HEK293T (cell line): Measurements from ENCODE around the gene TRERF1.

Source experiments
- ARNT ChIP-seq: fragments of 450-650 bp; IDR thresholded peaks from 2 replicates; pipeline ENCODE4 v1.6.1; 2017; ENCODE audit warnings: mild to moderate bottlenecking
- BHLHE40 ChIP-seq: fragments of 450-650 bp; IDR thresholded peaks from 2 replicates; pipeline ENCODE4 v1.6.1; 2016; ENCODE audit warnings: mild to moderate bottlenecking, moderate library complexity, borderline replicate concordance
- FOXA1 ChIP-seq: fragments of 450-650 bp; IDR thresholded peaks from 2 replicates; pipeline ENCODE4 v1.6.1; 2016; ENCODE audit warnings: mild to moderate bottlenecking
- FOXK2 ChIP-seq: fragments of 450-650 bp; IDR thresholded peaks from 2 replicates; pipeline ENCODE4 v1.6.1; 2016; ENCODE audit warnings: mild to moderate bottlenecking
- FOXM1 ChIP-seq: fragments of 450-650 bp; IDR thresholded peaks from 2 replicates; pipeline ENCODE4 v1.6.1; 2017; ENCODE audit warnings: mild to moderate bottlenecking, borderline replicate concordance
- LEF1 ChIP-seq: fragments of 450-650 bp; IDR thresholded peaks from 2 replicates; pipeline ENCODE4 v1.6.1; 2017; ENCODE audit warnings: mild to moderate bottlenecking, borderline replicate concordance
- NFRKB ChIP-seq: fragments of 450-650 bp; IDR thresholded peaks from 2 replicates; pipeline ENCODE4 v1.6.1; 2016; ENCODE audit warnings: mild to moderate bottlenecking, moderate library complexity
- PKNOX1 ChIP-seq: fragments of 450-650 bp; IDR thresholded peaks from 2 replicates; pipeline ENCODE4 v1.6.1; 2016
- SP1 ChIP-seq: fragments of 450-650 bp; IDR thresholded peaks from 2 replicates; pipeline ENCODE4 v1.6.1; 2017
- SUZ12 ChIP-seq: fragments of 450-650 bp; IDR thresholded peaks from 2 replicates; pipeline ENCODE4 v1.6.1; 2016; ENCODE audit warnings: mild to moderate bottlenecking

DNA sequence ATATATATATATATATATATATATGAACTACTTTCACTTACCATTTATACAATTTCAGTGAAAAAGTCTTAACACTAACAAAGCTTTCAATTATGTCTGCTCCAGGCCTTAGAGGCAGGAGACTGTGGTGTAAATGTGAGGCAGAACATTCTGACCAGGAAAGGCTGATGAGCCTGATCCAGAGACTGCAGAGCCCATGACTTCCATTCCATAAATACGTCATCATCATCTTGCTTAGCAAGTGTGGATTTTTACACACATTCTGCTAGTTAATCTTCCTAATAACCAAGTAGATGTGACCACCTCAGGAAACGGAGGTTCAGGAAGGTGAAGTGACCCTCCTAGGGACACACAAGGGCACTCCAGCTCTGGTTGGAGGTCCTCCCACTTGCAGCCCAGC, 14.9 kb downstream of the TRERF1 start:
- TF ChIP-seq ARNT (no peak), LEF1 (no peak), PKNOX1 (no peak), NFRKB (no peak), FOXM1 (no peak), FOXK2 (no peak), SUZ12 (no peak), SP1 (no peak), BHLHE40 (no peak), FOXA1 (no peak)
